Left ventricle myocardium inferior (tissue), 1 donor: ENCODE measurements around the gene NFKBIB. TPM values are rescaled to one million over a fixed set of nuclear protein-coding genes. Genes with fewer than 3 reads are reported as not detected.

ENCODE experiments used
- DNase-seq: peaks from one replicate; pipeline ENCODE4 v3.0.0-alpha.2; 2020
- H3K27ac ChIP-seq: fragments of 200-600 bp; replicated peaks from 2 replicates; pipeline ENCODE4 v1.8.0; 2021
- H3K27me3 ChIP-seq: fragments of 200-600 bp; 2 replicates; pipeline ENCODE4 v1.8.0; 2021; ENCODE audit warnings: low read depth
- H3K36me3 ChIP-seq: fragments of 200-600 bp; 2 replicates; pipeline ENCODE4 v1.8.0; 2021
- H3K4me1 ChIP-seq: fragments of 200-600 bp; 2 replicates; pipeline ENCODE4 v1.8.0; 2021
- H3K4me3 ChIP-seq: fragments of 200-600 bp; 2 replicates; pipeline ENCODE4 v1.8.0; 2021; ENCODE audit warnings: mild to moderate bottlenecking, moderate library complexity
- H3K9me3 ChIP-seq: fragments of 200-600 bp; replicated peaks from 2 replicates; pipeline ENCODE4 v1.8.0; 2021
- CTCF ChIP-seq: fragments of 200-600 bp; IDR thresholded peaks from 2 replicates; pipeline ENCODE4 v1.8.0; 2021; ENCODE audit warnings: antibody characterized with exemption, mild to moderate bottlenecking, borderline replicate concordance
- intact Hi-C: fragments of 100-400 bp; cut with micrococcal nuclease; formaldehyde crosslinking; loops from one replicate; pipeline ENCODE4 v1.11.0; 2022
- total RNA-seq: library from RNA; stranded (reverse); fragmentation: NEBNext Ultra II Directional; extraction: Animal tissue kit (Norgen Biotek cat#: 25700); gene quantifications from one replicate; pipeline ENCODE4 v1.2.1, GENCODE V29; 2021
- donor health status: DM: no; HTN: yes; CAD: no; lungs with severe emphysema.

Gene NFKBIB
- total RNA-seq, 1 donor from 2014 or later, result 18.4 TPM

- peaks cover 5% of the 10 kb centered on the region for H3K27me3 ChIP-seq
- DNase-seq, result no peak
- intact Hi-C loops, result no loop called here
- no peaks in the 10 kb centered on the region for H3K9me3 ChIP-seq
- TF ChIP-seq CTCF, result no peak
- H3K36me3 ChIP-seq, result no peaks in the 10 kb centered on the region
- H3K4me1 ChIP-seq, result peaks cover 9% of the 10 kb centered on the region
- H3K4me3 ChIP-seq, result no peak overlapping the region
- H3K27ac ChIP-seq, result no peak overlapping the region
These were observed 58.5 kb downstream of the NFKBIB start for GRCh38 chr19:38958301-38958700.

Other genes starting within 250 kb of the NFKBIB start
- gene CAPN12, start 155.5 kb upstream of the NFKBIB start, total RNA-seq, result 0.22 TPM
- gene LGALS7, start 126.5 kb upstream of the NFKBIB start, total RNA-seq, result not detected
- gene LGALS7B, start 110.8 kb upstream of the NFKBIB start, total RNA-seq, result not detected
- 0.82 TPM for gene LGALS4, start 87.0 kb upstream of the NFKBIB start, total RNA-seq
- 947 TPM for gene ECH1, start 68.2 kb upstream of the NFKBIB start, total RNA-seq
- 140 TPM for gene HNRNPL, start 50.0 kb upstream of the NFKBIB start, total RNA-seq
- gene RINL, start 21.7 kb upstream of the NFKBIB start, total RNA-seq, result 3.7 TPM
- 99.0 TPM for gene SIRT2, start 351 bp upstream of the NFKBIB start, total RNA-seq
- gene CCER2, start 12.2 kb downstream of the NFKBIB start, total RNA-seq, result not detected
- gene SARS2, start 30.8 kb downstream of the NFKBIB start, total RNA-seq, result 13.6 TPM
- 67.6 TPM for gene MRPS12, start 31.0 kb downstream of the NFKBIB start, total RNA-seq
- 3.0 TPM for gene FBXO17, start 75.8 kb downstream of the NFKBIB start, total RNA-seq
- 20.9 TPM for gene FBXO27, start 132.6 kb downstream of the NFKBIB start, total RNA-seq
- gene ACP7, start 184.4 kb downstream of the NFKBIB start, total RNA-seq, result not detected
- gene PAK4, start 225.8 kb downstream of the NFKBIB start, total RNA-seq, result 17.0 TPM